ENCODE results near the gene ANO6.

ANO6 gene

DNA sequence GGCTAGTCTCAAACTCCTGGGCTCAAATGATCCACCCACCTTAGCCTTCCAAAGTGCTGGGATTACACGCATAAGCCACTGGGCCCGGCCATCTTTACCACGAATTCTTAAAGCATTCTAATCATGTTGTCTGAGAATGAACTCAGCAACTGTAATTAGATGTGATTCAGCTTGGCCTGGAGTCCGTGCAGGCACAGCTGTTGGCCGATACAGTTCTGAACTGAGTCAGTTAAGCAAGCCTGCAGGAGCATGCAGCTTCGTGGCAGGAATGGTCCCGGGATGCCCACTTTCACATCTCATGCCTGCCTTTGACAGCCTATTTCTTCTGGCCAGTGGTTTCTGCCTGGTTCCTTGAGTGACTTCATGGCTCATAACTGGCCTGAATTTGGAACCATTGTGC lies 194.1 kb downstream of the ANO6 start:
- no peak for ATAC-seq

DNA sequence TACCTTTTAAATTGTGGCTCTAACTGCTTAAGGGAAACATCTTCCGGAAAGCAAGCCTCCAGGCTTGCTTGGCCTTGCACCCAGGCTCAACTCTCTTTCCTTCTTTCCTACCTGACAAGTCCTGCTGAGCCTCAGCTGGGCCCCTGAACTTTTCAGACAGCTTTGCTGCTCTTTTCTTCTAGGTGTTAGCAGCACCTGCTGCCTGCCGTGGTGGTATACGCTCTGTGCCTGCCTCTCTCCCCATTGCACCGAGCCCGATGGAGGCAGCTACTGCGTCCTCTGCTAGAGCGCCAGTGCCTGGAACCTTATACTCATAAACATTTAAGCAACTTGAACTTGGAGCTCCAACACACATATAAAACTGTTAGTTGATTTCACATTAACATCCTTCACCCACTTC lies 195.7 kb downstream of the ANO6 start:
- no peak for ATAC-seq

DNA sequence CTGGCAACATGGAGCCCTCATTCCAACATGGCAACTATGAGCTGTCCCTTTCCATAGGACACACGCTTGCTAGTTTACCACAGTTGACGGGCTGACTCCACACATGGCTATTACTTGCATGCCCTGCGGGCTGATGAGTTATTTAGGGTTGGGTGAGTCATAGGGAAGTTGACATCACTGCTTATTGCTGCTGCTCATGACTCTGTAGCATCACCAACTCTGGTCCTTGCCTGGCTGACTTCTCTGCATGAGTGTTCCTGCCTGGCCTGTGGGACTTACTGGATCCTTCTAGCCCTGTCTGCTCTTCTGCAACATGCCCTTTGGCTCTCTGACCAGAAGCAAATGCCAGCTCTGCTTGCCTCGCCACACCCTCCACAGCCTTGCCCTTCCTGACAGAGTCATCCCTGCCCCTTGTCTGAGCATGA lies 199.5 kb downstream of the ANO6 start:
- peak; percentile 97 to 99 for ATAC-seq

DNA sequence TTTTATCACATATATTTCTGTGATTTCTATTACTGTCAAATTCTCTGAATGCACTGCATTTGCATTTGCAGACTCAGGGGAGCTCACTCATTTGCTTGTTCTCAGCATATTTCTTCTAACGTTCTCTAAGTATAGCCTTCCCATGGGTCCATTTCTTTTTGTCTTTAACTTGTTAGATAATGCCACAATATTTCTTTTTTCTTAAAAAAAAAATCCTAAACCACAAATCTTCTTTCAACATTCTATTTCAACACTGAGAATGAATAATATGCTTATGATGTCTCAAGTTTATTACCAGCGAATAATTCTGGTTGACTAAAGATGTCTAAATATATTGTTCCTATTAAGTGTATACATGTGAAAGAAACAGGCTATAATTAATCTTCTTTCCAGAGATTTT lies 200.2 kb downstream of the ANO6 start:
- no peak for ATAC-seq

DNA sequence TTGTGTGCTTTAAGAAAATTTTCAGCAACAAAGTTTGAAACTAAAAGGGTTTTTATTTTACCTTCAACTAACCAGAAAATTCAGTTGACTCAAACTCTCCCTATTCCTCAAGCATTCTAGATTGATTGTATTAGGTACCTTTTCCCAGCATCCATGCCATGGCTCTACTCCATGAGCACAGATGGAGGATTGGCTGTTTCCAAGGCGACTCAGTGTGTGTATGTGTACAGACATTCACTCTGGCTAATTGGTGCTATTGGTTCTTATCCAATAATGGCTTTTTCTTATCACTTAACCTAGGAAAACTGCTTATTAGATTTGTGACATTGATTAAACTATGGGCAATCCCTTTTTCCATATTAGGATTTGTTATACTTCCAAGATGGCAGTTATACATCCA lies 202.6 kb downstream of the ANO6 start:
- ATAC-seq, result no peak

DNA sequence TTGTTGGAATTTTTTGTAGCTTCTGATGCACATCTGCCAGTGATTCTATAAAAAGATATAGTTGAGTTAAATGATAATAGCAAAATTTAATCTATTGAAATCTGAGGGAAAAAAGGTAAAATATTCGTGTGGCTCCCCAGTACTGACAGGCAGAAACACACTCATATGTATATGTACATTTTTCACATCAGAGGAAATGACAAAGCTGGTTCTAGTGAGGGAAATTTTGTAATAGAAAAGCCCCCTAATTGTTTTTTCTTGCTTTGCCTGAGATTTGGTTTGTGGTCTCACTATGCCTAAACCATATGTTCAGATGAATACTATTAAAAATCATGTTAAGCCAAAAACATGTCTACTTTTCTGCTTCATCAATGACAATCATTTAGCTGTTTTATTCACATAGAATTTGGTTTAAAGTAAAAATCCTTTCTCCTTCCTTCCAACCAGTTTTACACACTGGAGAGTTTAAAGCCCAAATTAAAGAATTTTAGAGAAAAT lies 203.5 kb downstream of the ANO6 start:
- ATAC-seq, result no peak

- no peak for ATAC-seq
Measured at GRCh38 chr12:45421736-45422135, 205.8 kb downstream of the ANO6 start.

GRCh38 chr12:45423931-45424330 lies 208.0 kb downstream of the ANO6 start:
- ATAC-seq, result peak in 1 of 2 donors; percentile 51

GRCh38 chr12:45425426-45425825 lies 209.5 kb downstream of the ANO6 start:
- ATAC-seq, result no peak

DNA sequence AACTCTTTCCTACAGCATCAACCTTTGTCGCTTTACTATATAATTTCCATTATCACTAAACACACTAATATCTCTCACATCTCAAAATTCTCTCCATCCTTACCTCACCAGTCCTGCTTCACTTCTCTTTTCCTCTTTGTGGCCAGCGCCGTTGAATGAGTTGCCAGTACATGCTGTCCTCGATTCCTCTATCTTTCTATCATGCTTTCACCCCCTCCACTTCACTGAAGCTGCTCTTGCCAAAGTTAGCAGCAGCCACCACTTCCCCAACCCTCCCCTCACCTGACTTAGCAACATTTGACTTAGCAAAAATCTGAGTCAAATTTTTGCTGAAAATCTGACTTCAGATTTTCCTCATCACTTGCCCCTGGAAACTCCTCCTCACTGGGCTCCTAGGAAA lies 210.4 kb downstream of the ANO6 start:
- no peak for ATAC-seq

GRCh38 chr12:45427042-45427441 lies 211.1 kb downstream of the ANO6 start:
- ATAC-seq, result no peak

DNA sequence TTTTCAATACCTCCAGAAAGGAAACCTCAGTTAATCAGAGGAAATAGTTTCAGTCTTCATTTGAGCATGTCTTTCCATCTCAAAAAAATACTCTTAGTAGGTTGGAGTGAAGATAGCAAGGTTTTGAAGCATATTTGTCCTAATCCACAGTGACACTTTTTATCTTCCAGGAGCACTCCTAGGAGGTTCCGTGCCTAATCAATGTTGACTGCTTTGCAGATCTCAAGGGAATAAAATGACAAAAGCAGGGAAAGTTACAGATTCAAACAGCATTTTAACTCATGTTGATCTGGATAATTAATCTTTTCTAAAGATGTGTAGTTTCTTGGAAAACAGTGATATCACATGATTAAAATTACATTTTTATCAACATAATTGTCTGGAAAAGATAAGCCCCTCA lies 213.9 kb downstream of the ANO6 start:
- no peak for ATAC-seq

GRCh38 chr12:45431126-45431525 lies 215.2 kb downstream of the ANO6 start:
- ATAC-seq, result no peak

DNA sequence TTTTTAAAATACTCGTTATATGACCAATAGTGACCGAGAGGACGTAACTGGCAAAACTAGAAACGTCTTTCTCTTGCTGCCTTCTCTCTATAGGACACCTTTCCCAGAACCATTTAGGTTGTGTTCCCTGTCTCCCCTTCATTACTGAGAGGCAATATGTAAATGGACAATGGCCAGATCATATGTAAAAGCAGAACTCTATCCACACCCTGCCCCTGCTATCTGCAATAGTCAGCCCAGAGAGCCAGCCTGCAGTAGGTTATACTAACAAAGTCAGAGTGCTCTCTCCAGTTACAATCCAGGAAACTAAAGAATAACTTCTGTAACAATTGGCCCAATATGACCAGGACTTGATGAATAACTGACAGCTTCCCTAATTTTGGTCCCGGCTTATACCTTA lies 216.8 kb downstream of the ANO6 start:
- no peak for ATAC-seq

GRCh38 chr12:45433441-45433868 lies 217.6 kb downstream of the ANO6 start:
- no peak for ATAC-seq

GRCh38 chr12:45434094-45434493 lies 218.2 kb downstream of the ANO6 start:
- no peak for ATAC-seq

DNA sequence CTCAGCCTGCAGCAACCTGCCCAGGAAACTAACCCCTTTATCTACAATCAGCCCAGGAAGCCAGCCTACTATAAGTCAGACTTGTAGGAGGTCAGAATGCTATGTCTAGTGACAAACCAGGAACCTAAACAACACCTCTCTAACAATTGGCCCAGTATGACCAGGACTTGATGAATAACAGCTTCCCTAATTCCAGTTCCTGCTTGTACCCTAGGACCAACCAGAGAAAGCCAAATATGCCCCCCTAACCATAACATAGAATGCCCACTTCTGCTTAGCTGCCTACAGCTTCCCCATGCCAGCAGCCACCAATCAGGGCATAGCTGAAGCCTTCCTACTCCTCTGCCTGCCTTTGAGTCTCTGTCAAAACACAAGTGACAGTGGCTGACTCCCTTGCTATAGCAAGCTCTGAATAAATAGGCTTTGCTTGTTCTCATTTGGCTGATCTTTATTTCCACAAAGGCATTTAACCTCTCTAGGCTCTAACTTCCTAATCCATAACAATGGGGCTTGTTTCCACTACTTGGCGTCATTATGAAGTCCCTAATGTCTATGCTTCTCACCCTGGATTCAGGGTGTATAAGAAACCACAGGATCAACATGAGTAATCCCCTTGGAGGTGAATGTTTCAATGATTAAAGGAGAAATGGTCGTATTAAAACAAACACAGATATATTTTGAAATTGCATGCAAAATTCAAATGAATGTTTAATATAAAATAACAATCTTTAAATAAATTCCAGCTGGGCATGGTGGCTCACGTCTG lies 220.2 kb downstream of the ANO6 start:
- peak in 1 of 2 donors; percentile 28 for ATAC-seq

GRCh38 chr12:45439039-45439438 lies 223.1 kb downstream of the ANO6 start:
- no peak for ATAC-seq

- no peak for ATAC-seq
Measured at GRCh38 chr12:45446013-45446412, 230.1 kb downstream of the ANO6 start.

- ATAC-seq, result no peak
Measured at GRCh38 chr12:45458238-45458637, 242.3 kb downstream of the ANO6 start.

GRCh38 chr12:45458854-45459807 lies 243.2 kb downstream of the ANO6 start:
- no peak for ATAC-seq

- no peak for ATAC-seq
Measured at GRCh38 chr12:45462506-45462905, 246.6 kb downstream of the ANO6 start.

- no peak for ATAC-seq
Measured at GRCh38 chr12:45464699-45465098, 248.8 kb downstream of the ANO6 start.
